B cell (primary cell): ENCODE data around the gene BCL7C. TPM values are rescaled to one million over a fixed set of nuclear protein-coding genes. Genes with fewer than 3 reads are reported as not detected.

Experiments
- ATAC-seq: fragments of 200-7000 bp; cut with Tn5 transposase; one replicate; pipeline ENCODE4 v1.10.0; 2021; ENCODE audit warnings: low read depth, mild to moderate bottlenecking, moderate number of reproducible peaks, moderate library complexity
- CTCF ChIA-PET: fragments of 350-600 bp; sonication (Branson Sonifier 250); formaldehyde crosslinking; loops from one replicate; lab custom pipeline; 2021; ENCODE audit warnings: antibody characterized with exemption, inconsistent platforms; lab: Charles Lee
- POLR2A ChIA-PET: fragments of 350-600 bp; sonication (Branson Sonifier 250); formaldehyde crosslinking; loops from one replicate; lab custom pipeline; 2021; ENCODE audit warnings: antibody characterized with exemption; lab: Charles Lee
- DNase-seq: peaks from one replicate; pipeline ENCODE4 v3.0.0; 2013
- H2AFZ ChIP-seq: 2 replicates; pipeline ENCODE4 v1.6.1; 2012; ENCODE audit warnings: mild to moderate bottlenecking, low read depth, low read length; ENCODE audit not compliant: insufficient read depth, poor library complexity, severe bottlenecking
- H3K27ac ChIP-seq, 2 donors: 1 replicate in 1 of 2; 2 replicates in 1 of 2; pipeline ENCODE4 v1.5.1; 2012 to 2013; ENCODE audit warnings: low read length in 2 of 2, mild to moderate bottlenecking in 2 of 2, moderate library complexity in 1 of 2
- H3K27me3 ChIP-seq, 4 experiments: fragments of 200-600 bp in 1 of 4; sonication (generic) in 1 of 4; replicated peaks in 1 of 4; 1 replicate in 2 of 4; 2 replicates in 2 of 4; pipeline versions ENCODE4 v1.6.1 to v1.7.0; 2013 to 2016; ENCODE audit warnings: low read length in 3 of 4, mild to moderate bottlenecking in 2 of 4, mixed read lengths in 1 of 4, moderate library complexity in 1 of 4; ENCODE audit not compliant: insufficient read depth in 4 of 4, control insufficient read depth in 3 of 4; ENCODE audit errors: control extremely low read depth in 1 of 4
- H3K36me3 ChIP-seq, 2 experiments: replicated peaks in 1 of 2; 1 replicate in 1 of 2; 2 replicates in 1 of 2; pipeline versions ENCODE4 v1.6.1 to v1.7.1; 2013; ENCODE audit warnings: low read length in 1 of 2; ENCODE audit not compliant: insufficient read depth in 2 of 2, control insufficient read depth in 1 of 2; ENCODE audit errors: control extremely low read depth in 1 of 2, extremely low read depth in 1 of 2
- H3K4me1 ChIP-seq, 2 donors: fragments of 200-600 bp in 1 of 2; sonication (generic) in 1 of 2; 1 replicate in 1 of 2; 2 replicates in 1 of 2; pipeline versions ENCODE4 v1.5.1 to v1.6.1; 2013 to 2017; ENCODE audit warnings: low read length in 2 of 2; ENCODE audit not compliant: control insufficient read depth in 2 of 2, insufficient read depth in 2 of 2
- H3K4me2 ChIP-seq: replicated peaks from 2 replicates; pipeline ENCODE3; 2012; ENCODE audit warnings: mild to moderate bottlenecking, low read depth, low read length; ENCODE audit not compliant: poor library complexity, severe bottlenecking
- H3K4me3 ChIP-seq, 5 experiments: fragments of 200-600 bp in 1 of 5; sonication (generic) in 1 of 5; 1 replicate in 3 of 5; 2 replicates in 2 of 5; pipeline versions ENCODE4 v1.5.1 to v1.7.0; 2011 to 2016; ENCODE audit warnings: low read length in 4 of 5, mild to moderate bottlenecking in 4 of 5, low read depth in 2 of 5, control low read depth in 1 of 5, moderate library complexity in 1 of 5; ENCODE audit not compliant: insufficient read depth in 1 of 5; ENCODE audit errors: control extremely low read depth in 1 of 5, extremely low read depth in 1 of 5
- H3K79me2 ChIP-seq: fragments of 200-600 bp; sonication (generic); one replicate; pipeline ENCODE4 v1.6.0; 2016; ENCODE audit warnings: low read length; ENCODE audit not compliant: control insufficient read depth, insufficient read depth
- H3K9ac ChIP-seq: fragments of 200-600 bp; sonication (generic); 2 replicates; pipeline ENCODE4 v1.6.1; 2017; ENCODE audit warnings: mild to moderate bottlenecking, low read length, moderate library complexity
- H3K9me3 ChIP-seq, 3 donors: one replicate each; pipeline versions ENCODE4 v1.6.1 to v1.7.1; 2013; ENCODE audit warnings: low read length in 2 of 3; ENCODE audit not compliant: control insufficient read depth in 2 of 3, insufficient read depth in 1 of 3; ENCODE audit errors: control extremely low read depth in 1 of 3
- H4K20me1 ChIP-seq: 2 replicates; pipeline ENCODE4 v1.6.0; 2012; ENCODE audit warnings: mild to moderate bottlenecking, low read length; ENCODE audit not compliant: insufficient read depth, control insufficient read depth, poor library complexity, severe bottlenecking
- H3K27ac Mint-ChIP-seq: one replicate; pipeline ENCODE4 v1.8.0; 2021; ENCODE audit warnings: mixed read lengths
- H3K27me3 Mint-ChIP-seq: one replicate; pipeline ENCODE4 v1.8.0; 2021; ENCODE audit warnings: mixed read lengths
- H3K4me1 Mint-ChIP-seq: one replicate; pipeline ENCODE4 v1.8.0; 2021; ENCODE audit warnings: mixed read lengths
- H3K4me3 Mint-ChIP-seq: one replicate; pipeline ENCODE4 v1.8.0; 2021; ENCODE audit warnings: mixed read lengths
- H3K9me3 Mint-ChIP-seq: one replicate; pipeline ENCODE4 v1.8.0; 2022; ENCODE audit warnings: mixed read lengths; ENCODE audit not compliant: insufficient read depth
- EZH2 ChIP-seq: IDR thresholded peaks from 2 replicates; pipeline ENCODE4 v1.6.1; 2012; ENCODE audit warnings: borderline replicate concordance, low read depth, mild to moderate bottlenecking, moderate library complexity, low read length; ENCODE audit not compliant: insufficient read depth, poor library complexity, severe bottlenecking
- WGBS: methylation state at CpG from one replicate; pipeline ENCODE4 v1.1.5; 2013; ENCODE audit warnings: missing lambda C conversion rate; ENCODE audit not compliant: insufficient coverage; 5-methylcytosine and 5-hydroxymethylcytosine counted together
- intact Hi-C: fragments of 100-400 bp; cut with micrococcal nuclease; formaldehyde crosslinking; loops from one replicate; pipeline ENCODE4 v1.10.0; 2022
- polyA plus RNA-seq: library from polyadenylated mRNA; depleted of rRNA; stranded (reverse); fragments of >200 nt; gene quantifications from 2 replicates; pipeline ENCODE4 v1.2.3, GENCODE V29; 2012
- total RNA-seq, 2 donors: library from RNA; stranded (reverse); fragments of 120-200 nt in 1 of 2; gene quantifications; 1 replicate in 1 of 2; 2 replicates in 1 of 2; pipeline versions ENCODE4 v1.2.3 to v1.2.4, GENCODE V29; 2013 to 2022
- TF ChIP-seq, protein P1 (sequence below): fragments of 200-600 bp; IDR thresholded peaks from one replicate; pipeline ENCODE4 v1.8.0; 2022; ENCODE audit warnings: antibody characterized with exemption, mild to moderate bottlenecking

BCL7C gene
- total and polyA plus RNA-seq, 2 donors (not counting 1 experiment from before 2014, with no cell fraction given), result 17.1 to 30.5 TPM

GRCh38 chr16:30844671-30845449 lies 49.0 kb downstream of the BCL7C start:
- intact Hi-C loops, result loop anchor here (1.0 kb wide), 4 partner anchors 30 to 97 kb away; no protein-coding TSS in a partner anchor
- Histone ChIP-seq H2AFZ (peak overlapping the region; percentile 92), H3K4me2 (peak overlapping the region; percentile 60)

More at GRCh38 chr16:30844671-30845449, 49.0 kb downstream of the BCL7C start:
- H3K9ac ChIP-seq, result no peak overlapping the region
- peak overlapping the region; percentile 76 for H3K4me3 Mint-ChIP-seq
- no peaks in the 10 kb centered on the region for H4K20me1 ChIP-seq
- peaks cover 3% of the 10 kb centered on the region for H3K27me3 Mint-ChIP-seq
- H3K79me2 ChIP-seq, result no peaks in the 10 kb centered on the region
- peak overlapping the region; percentile 88 for H3K27ac Mint-ChIP-seq
- CTCF ChIA-PET, result interaction anchor here (0.6 to 7.8 kb wide), 37 partner anchors 11 to 598 kb away, joined by 3 to 138 read pairs (median 5); partner anchors contain the start of genes BCL7C, CTF1 and ZNF843
- H3K36me3 ChIP-seq, result no peaks in the 10 kb centered on the region
- ATAC-seq, result peak; percentile 88
- peaks cover 6 to 9% of the 10 kb centered on the region in 2 donors for H3K4me1 ChIP-seq
- no peak overlapping the region for H3K27ac ChIP-seq
- no peaks in the 10 kb centered on the region for H3K9me3 Mint-ChIP-seq
- H3K4me3 ChIP-seq, result peak overlapping the region in 1 of 5 experiments; percentile 11
- H3K27me3 ChIP-seq, result no peaks in the 10 kb centered on the region
- peaks cover 9% of the 10 kb centered on the region for H3K4me1 Mint-ChIP-seq
- 57% methylated on average over 7 of the region's 8 CpGs for WGBS
- TF ChIP-seq, protein P1, sequence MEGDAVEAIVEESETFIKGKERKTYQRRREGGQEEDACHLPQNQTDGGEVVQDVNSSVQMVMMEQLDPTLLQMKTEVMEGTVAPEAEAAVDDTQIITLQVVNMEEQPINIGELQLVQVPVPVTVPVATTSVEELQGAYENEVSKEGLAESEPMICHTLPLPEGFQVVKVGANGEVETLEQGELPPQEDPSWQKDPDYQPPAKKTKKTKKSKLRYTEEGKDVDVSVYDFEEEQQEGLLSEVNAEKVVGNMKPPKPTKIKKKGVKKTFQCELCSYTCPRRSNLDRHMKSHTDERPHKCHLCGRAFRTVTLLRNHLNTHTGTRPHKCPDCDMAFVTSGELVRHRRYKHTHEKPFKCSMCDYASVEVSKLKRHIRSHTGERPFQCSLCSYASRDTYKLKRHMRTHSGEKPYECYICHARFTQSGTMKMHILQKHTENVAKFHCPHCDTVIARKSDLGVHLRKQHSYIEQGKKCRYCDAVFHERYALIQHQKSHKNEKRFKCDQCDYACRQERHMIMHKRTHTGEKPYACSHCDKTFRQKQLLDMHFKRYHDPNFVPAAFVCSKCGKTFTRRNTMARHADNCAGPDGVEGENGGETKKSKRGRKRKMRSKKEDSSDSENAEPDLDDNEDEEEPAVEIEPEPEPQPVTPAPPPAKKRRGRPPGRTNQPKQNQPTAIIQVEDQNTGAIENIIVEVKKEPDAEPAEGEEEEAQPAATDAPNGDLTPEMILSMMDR, result peak; percentile 88
- no peak for TF ChIP-seq EZH2
- POLR2A ChIA-PET, result interaction anchor here (0.7 to 1.4 kb wide), 5 partner anchors 30 to 415 kb away, joined by 3 to 13 read pairs (median 3); partner anchors contain the start of gene DCTPP1
- DNase-seq, result peak; percentile 89
- H3K9me3 ChIP-seq, result no peaks in the 10 kb centered on the region
